SU-DHL-6 (cell line): Measurements from ENCODE around the gene ACBD7.

ENCODE experiments used
- CTCF ChIP-seq: fragments of 200-600 bp; sonication (generic); IDR thresholded peaks from one replicate; pipeline ENCODE4 v1.5.1; 2017; ENCODE audit warnings: antibody characterized with exemption, mild to moderate bottlenecking, low read length, moderate library complexity; ENCODE audit not compliant: insufficient read depth, poor library complexity, severe bottlenecking
- EZH2phosphoT487 ChIP-seq: fragments of 200-600 bp; sonication (generic), shearing (Covaris generic); conservative IDR thresholded peaks from 2 replicates; pipeline ENCODE4 v1.6.1; 2018; ENCODE audit warnings: mild to moderate bottlenecking, antibody characterized with exemption, low read length, moderate library complexity, mixed read lengths

GRCh38 chr10:15049533-15049932 is 39.0 kb downstream of the ACBD7 start:
- TF ChIP-seq CTCF (no peak), EZH2phosphoT487 (no peak)
